ENCODE measurements around the gene FAM120B.

- TF ChIP-seq CEBPB (IDR thresholded peaks at IDR 0.05; ENCODE audit: low read depth, low read length): no peak
- TF ChIP-seq CTCF (conservative IDR thresholded peaks at IDR 0.05; ENCODE audit: low read depth, low read length): no peak
- TF ChIP-seq MXI1 (IDR thresholded peaks at IDR 0.05; ENCODE audit: borderline replicate concordance, low read depth, low read length): no peak
- TF ChIP-seq POLR2A (IDR thresholded peaks at IDR 0.05; ENCODE audit: low read depth, low read length): no peak
- no peak for TF ChIP-seq RAD21 (IDR thresholded peaks at IDR 0.05; ENCODE audit: low read length)
These were observed 55.6 kb downstream of the FAM120B start for GRCh38 chr6:170362121-170362520.
